ENCODE data around the gene SPDL1. TPM values are rescaled to one million over a fixed set of nuclear protein-coding genes. Genes with fewer than 3 reads are reported as not detected.
A peak's percentile ranks its signal among the peaks of the same experiment; 100 is the strongest.

The SPDL1 gene
- total RNA-seq, 2 experiments from 2014 or later = 35.0 to 37.4 TPM

DNA sequence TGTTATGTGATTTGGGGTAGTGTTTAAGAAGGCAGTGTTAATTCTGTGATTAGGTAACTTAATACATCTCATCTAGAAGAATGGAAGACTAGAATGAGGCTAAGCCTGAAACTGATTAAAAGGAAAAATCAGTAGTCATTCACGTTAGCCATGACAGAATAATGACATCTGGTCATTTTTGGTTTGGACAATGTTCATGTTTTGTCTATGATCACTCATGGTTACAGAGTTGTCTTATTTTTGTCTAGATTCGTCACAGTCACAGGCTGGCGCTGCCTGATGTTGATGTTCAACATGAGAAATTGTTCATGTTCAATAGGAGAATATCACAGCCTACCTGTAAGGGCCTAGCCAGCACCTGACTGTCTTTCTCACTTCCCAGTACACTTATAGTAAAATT, 44.0 kb downstream of the SPDL1 start:
- H3K4me1 Mint-ChIP-seq = peaks cover 7% of the 10 kb centered on the region
- POLR2A ChIA-PET = interaction anchor here (0.7 kb wide), 1 partner anchor 9 kb away, joined by 3 read pairs; no protein-coding TSS in a partner anchor

DNA sequence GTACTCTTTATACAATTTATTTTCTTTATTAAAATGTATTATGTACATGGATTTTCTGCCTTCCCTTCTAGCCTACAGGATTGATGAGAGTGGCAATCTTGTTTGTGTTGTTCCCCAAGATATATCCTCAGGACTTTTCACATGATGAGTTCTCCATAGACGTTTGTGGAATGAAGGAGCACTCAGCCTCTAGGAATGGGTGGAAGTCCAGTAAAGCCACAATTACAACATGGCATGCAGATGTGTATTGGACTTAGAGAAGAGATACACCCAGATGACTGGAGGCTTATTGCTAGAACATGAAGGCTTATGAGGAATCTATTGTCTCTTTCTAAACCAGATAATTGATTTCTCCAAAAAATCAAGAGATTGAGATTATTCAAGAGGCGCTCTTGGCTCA, 45.3 kb downstream of the SPDL1 start:
- DNase-seq (no peak), ATAC-seq (ENCODE audit: low read depth) (no peak)
- H3K27me3 Mint-ChIP-seq = peaks cover 19% of the 10 kb centered on the region
- no peak overlapping the region for H3K4me3 Mint-ChIP-seq
- H3K4me1 Mint-ChIP-seq = peaks cover 7% of the 10 kb centered on the region
- peaks cover 9% of the 10 kb centered on the region for H3K36me3 Mint-ChIP-seq
- peaks cover 13% of the 10 kb centered on the region for H3K9me3 Mint-ChIP-seq
- no peak overlapping the region for H3K27ac Mint-ChIP-seq
- POLR2A ChIA-PET = no interaction called here

More for the DNA sequence above, 44.0 kb downstream of the SPDL1 start:
- H3K4me3 Mint-ChIP-seq = no peak overlapping the region
- H3K9me3 Mint-ChIP-seq = peaks cover 13% of the 10 kb centered on the region
- DNase-seq (no peak), ATAC-seq (ENCODE audit: low read depth) (no peak)
- H3K27me3 Mint-ChIP-seq = peaks cover 25% of the 10 kb centered on the region
- H3K27ac Mint-ChIP-seq = no peak overlapping the region
- H3K36me3 Mint-ChIP-seq = peaks cover 9% of the 10 kb centered on the region

DNA sequence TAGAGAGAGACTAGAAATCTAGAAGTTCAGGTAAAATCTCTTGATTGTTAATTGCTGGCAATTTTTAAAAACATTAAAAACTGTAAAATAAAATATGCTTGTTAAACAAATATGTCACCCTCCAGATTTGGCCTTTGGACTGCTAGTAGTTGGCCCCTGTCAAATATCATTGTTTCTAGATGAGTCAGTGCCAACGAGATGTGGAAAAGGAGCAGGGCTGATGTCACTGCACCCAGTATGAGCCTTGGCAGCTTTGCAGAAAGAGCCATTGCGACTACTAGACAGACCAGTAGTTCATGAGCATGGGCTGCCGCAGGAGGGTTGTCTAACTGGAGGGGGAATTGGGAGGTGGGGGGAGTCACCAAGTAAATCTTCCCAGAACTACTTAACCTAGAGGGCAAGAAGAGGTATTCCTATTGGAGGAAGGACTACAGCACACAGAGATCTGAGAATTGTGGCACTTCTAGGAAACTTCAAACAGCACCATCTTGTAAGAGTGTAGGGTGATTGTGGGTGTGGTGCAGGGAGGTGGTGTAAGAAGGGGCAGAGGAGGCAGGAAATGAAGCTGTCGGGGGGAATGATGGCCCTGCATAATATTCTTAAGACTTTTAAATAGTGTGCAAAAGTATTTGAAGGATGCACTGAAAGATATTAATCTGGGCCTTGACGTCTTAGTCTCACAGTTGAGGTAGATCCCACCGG, 46.4 kb downstream of the SPDL1 start:
- no peak overlapping the region for H3K27ac Mint-ChIP-seq
- DNase-seq (no peak), ATAC-seq (ENCODE audit: low read depth) (peak; percentile 75)
- POLR2A ChIA-PET = no interaction called here
- peaks cover 10% of the 10 kb centered on the region for H3K36me3 Mint-ChIP-seq
- peaks cover 7% of the 10 kb centered on the region for H3K4me1 Mint-ChIP-seq
- peaks cover 14% of the 10 kb centered on the region for H3K9me3 Mint-ChIP-seq
- H3K27me3 Mint-ChIP-seq = peaks cover 18% of the 10 kb centered on the region
- peak overlapping the region; percentile 14 for H3K4me3 Mint-ChIP-seq

GRCh38 chr5:169631360-169631759, 47.8 kb downstream of the SPDL1 start:
- H3K4me1 Mint-ChIP-seq = peaks cover 7% of the 10 kb centered on the region
- ATAC-seq (ENCODE audit: low read depth) (no peak), DNase-seq (no peak)
- H3K27ac Mint-ChIP-seq = no peak overlapping the region
- H3K27me3 Mint-ChIP-seq = peaks cover 12% of the 10 kb centered on the region
- POLR2A ChIA-PET = no interaction called here
- peaks cover 12% of the 10 kb centered on the region for H3K9me3 Mint-ChIP-seq
- no peak overlapping the region for H3K4me3 Mint-ChIP-seq
- peaks cover 8% of the 10 kb centered on the region for H3K36me3 Mint-ChIP-seq

GRCh38 chr5:169632946-169633345, 49.4 kb downstream of the SPDL1 start:
- H3K9me3 Mint-ChIP-seq = peaks cover 9% of the 10 kb centered on the region
- no peak overlapping the region for H3K4me3 Mint-ChIP-seq
- DNase-seq (no peak), ATAC-seq (ENCODE audit: low read depth) (no peak)
- peaks cover 12% of the 10 kb centered on the region for H3K27me3 Mint-ChIP-seq
- peaks cover 10% of the 10 kb centered on the region for H3K36me3 Mint-ChIP-seq
- H3K4me1 Mint-ChIP-seq = peaks cover 11% of the 10 kb centered on the region
- POLR2A ChIA-PET = no interaction called here
- no peak overlapping the region for H3K27ac Mint-ChIP-seq

DNA sequence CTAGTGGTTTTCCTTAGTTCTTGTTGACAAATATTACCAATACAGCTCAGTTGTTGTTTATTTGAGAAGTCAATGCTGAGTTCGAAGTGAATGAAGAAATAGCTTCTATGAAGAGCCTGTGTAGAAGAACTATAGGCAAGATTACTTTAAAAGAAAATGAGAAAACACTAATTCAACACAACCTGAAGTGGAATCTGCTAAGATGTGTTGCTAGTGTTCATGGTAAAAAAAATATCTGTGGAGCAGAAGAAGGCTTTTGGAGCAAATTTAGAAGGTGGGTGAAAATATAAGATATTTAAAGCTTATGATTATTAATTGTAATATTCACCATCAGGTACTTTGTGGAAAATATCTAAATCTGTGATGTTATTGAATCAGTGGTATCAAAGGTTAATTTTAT, 51.0 kb downstream of the SPDL1 start:
- no peak for ATAC-seq (ENCODE audit: low read depth)
- H3K4me3 Mint-ChIP-seq = no peak overlapping the region
- no peak for DNase-seq
- peaks cover 26% of the 10 kb centered on the region for H3K36me3 Mint-ChIP-seq
- H3K4me1 Mint-ChIP-seq = peaks cover 24% of the 10 kb centered on the region
- H3K27ac Mint-ChIP-seq = no peak overlapping the region
- POLR2A ChIA-PET = no interaction called here
- peaks cover 11% of the 10 kb centered on the region for H3K9me3 Mint-ChIP-seq
- peaks cover 12% of the 10 kb centered on the region for H3K27me3 Mint-ChIP-seq

DNA sequence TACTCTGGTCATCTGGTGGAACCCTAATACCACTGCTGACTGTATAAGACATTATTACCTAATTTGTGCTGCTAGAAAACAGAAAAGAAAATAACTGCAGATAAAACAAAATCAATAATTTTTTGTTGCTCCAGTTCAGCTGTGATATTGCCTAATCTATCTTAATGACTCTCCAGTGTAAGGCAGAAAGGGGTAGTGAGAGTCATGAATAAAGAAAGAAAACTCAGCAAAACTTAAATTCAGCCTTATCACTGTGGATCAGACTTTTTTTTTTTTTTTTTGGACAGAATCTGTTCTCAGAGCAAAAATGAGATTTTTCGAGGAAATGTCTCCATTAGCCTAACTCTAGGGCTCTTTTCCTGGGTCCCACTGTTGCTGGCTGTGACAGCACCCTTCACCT, 52.4 kb downstream of the SPDL1 start:
- POLR2A ChIA-PET = interaction anchor here (1.2 to 3.4 kb wide), 3 partner anchors 8 to 52 kb away, joined by 3 to 39 read pairs (median 39); partner anchors contain the start of gene SPDL1
- DNase-seq = no peak
- peaks cover 26% of the 10 kb centered on the region for H3K4me1 Mint-ChIP-seq
- ATAC-seq (ENCODE audit: low read depth) = no peak
- peaks cover 11% of the 10 kb centered on the region for H3K9me3 Mint-ChIP-seq
- peaks cover 12% of the 10 kb centered on the region for H3K27me3 Mint-ChIP-seq
- H3K4me3 Mint-ChIP-seq = peak overlapping the region; percentile 49
- peak overlapping the region; percentile 73 for H3K27ac Mint-ChIP-seq
- peaks cover 37% of the 10 kb centered on the region for H3K36me3 Mint-ChIP-seq

DNA sequence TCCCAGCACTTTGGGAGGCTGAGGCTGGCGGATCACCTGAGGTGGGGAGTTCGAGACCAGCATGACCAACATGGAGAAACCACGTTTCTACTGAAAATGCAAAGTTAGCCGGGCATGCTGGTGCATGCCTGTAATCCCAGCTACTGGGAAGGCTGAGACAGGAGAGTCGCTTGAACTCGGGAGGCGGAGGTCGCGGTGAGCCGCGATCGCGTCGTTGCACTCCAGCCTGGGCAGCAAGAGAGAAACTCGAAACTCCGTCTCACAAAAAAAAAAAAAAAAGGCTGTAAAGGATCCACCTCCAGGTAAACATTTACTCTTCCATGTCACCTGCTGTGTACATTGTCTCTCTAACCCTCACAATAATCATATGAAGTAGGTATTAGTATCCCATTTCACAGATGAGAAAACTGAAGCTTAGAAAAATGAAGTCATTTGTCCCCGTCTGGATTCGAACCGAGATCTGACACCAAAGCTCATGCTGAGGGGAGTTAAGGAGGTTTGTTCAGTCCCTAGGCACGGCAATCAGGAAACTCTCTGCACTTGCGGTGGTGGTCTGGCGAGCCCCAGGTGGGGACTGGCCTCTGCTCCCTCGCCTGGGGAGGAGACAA, 53.0 kb downstream of the SPDL1 start:
- Mint-ChIP-seq H3K27ac (peak overlapping the region; percentile 98), H3K27me3 (peaks cover 11% of the 10 kb centered on the region), H3K9me3 (peaks cover 11% of the 10 kb centered on the region), H3K36me3 (peaks cover 42% of the 10 kb centered on the region), H3K4me1 (peaks cover 31% of the 10 kb centered on the region), H3K4me3 (peak overlapping the region; percentile 96)
- no peak for ATAC-seq (ENCODE audit: low read depth)
- DNase-seq = no peak
- POLR2A ChIA-PET = interaction anchor here (1.0 to 3.4 kb wide), 6 partner anchors 9 to 53 kb away, joined by 3 to 39 read pairs (median 4); partner anchors contain the start of gene SPDL1

- ATAC-seq (ENCODE audit: low read depth) (peak; percentile 85), DNase-seq (peak; percentile 82)
- peaks cover 39% of the 10 kb centered on the region for H3K36me3 Mint-ChIP-seq
- H3K27me3 Mint-ChIP-seq = peaks cover 6% of the 10 kb centered on the region
- H3K4me3 Mint-ChIP-seq = peak within 1 kb of the TSS; percentile 96
- POLR2A ChIA-PET = interaction anchor here (0.5 to 3.4 kb wide), 10 partner anchors 13 to 647 kb away, joined by 3 to 39 read pairs (median 4); partner anchors contain the start of gene SPDL1
- H3K9me3 Mint-ChIP-seq = peaks cover 6% of the 10 kb centered on the region
- H3K4me1 Mint-ChIP-seq = peaks cover 32% of the 10 kb centered on the region
- peak within 1 kb of the TSS; percentile 98 for H3K27ac Mint-ChIP-seq
Measured at GRCh38 chr5:169637085-169637548, 53.5 kb downstream of the SPDL1 start, which contains the start of gene DOCK2. DOCK2 (plus strand) TSS chr5:169637275; CDS start chr5:169637327, 52 bp downstream.

- Mint-ChIP-seq H3K4me3 (peak overlapping the region; percentile 96), H3K27ac (peak overlapping the region; percentile 98), H3K36me3 (peaks cover 38% of the 10 kb centered on the region), H3K9me3 (peaks cover 5% of the 10 kb centered on the region), H3K27me3 (peaks cover 2% of the 10 kb centered on the region), H3K4me1 (peaks cover 35% of the 10 kb centered on the region)
- peak; percentile 83 for DNase-seq
- peak; percentile 71 for ATAC-seq (ENCODE audit: low read depth)
- POLR2A ChIA-PET = interaction anchor here (0.5 to 3.4 kb wide), 9 partner anchors 12 to 647 kb away, joined by 3 to 39 read pairs (median 3); partner anchors contain the start of gene SPDL1
Measured at GRCh38 chr5:169637549-169638121, 54.1 kb downstream of the SPDL1 start.

DNA sequence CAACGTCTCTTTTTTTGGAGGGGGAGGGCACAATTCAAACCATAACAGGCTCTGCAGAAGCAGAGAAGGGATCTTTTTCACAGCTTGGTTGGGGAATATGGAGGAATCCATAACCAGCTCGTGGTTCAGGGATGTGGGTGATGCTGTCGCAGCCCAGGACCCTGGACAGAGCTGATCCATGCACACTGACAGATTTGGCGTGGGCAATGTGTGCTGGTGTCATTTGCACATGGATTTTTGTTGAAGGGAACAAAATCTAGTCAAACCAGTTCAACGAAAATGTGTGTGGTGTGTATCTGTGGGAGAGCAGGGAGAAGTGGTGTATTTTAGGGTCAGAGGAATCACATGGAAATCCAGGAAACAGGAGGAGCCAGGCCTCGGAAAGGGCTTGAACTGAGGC, 57.7 kb downstream of the SPDL1 start:
- Mint-ChIP-seq H3K36me3 (peaks cover 59% of the 10 kb centered on the region), H3K27ac (no peak overlapping the region), H3K9me3 (peaks cover 2% of the 10 kb centered on the region), H3K4me3 (peak overlapping the region; percentile 1), H3K27me3 (no peaks in the 10 kb centered on the region), H3K4me1 (peaks cover 59% of the 10 kb centered on the region)
- POLR2A ChIA-PET = interaction anchor here (1.5 kb wide), 1 partner anchor 58 kb away, joined by 3 read pairs; the partner anchor contains the start of gene SPDL1
- DNase-seq (no peak), ATAC-seq (ENCODE audit: low read depth) (no peak)

DNA sequence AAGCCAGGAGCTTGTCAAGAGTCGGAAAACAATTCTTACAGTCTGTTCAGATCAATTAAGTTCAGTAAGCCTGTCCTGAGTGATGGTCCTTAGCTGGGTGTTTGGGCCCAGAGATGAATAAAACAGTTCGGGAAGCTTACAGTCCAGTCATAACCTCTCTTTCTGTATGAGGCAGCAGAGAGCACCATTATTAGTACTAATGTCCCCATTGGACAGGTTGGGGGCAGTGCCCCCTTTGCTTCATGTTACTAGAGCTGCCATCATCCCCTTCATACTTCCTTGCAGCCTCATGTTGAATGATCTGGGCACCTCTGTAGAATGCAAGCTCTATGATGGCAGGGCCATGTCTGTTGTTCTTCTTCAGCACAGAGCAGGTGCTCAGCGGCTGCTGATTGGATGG, 63.3 kb downstream of the SPDL1 start:
- Mint-ChIP-seq H3K27me3 (no peaks in the 10 kb centered on the region), H3K4me3 (peak overlapping the region; percentile 43), H3K27ac (peak overlapping the region; percentile 87), H3K4me1 (peaks cover 84% of the 10 kb centered on the region), H3K9me3 (no peaks in the 10 kb centered on the region), H3K36me3 (peaks cover 52% of the 10 kb centered on the region)
- POLR2A ChIA-PET = interaction anchor here (7.3 kb wide), 1 partner anchor 10 kb away, joined by 39 read pairs; the partner anchor contains the start of gene DOCK2
- no peak for DNase-seq
- ATAC-seq (ENCODE audit: low read depth) = no peak

GRCh38 chr5:169647566-169647965, 64.0 kb downstream of the SPDL1 start:
- no peak for ATAC-seq (ENCODE audit: low read depth)
- Mint-ChIP-seq H3K9me3 (no peaks in the 10 kb centered on the region), H3K4me3 (peak overlapping the region; percentile 54), H3K4me1 (peaks cover 86% of the 10 kb centered on the region), H3K27me3 (no peaks in the 10 kb centered on the region), H3K36me3 (peaks cover 53% of the 10 kb centered on the region), H3K27ac (peak overlapping the region; percentile 80)
- POLR2A ChIA-PET = interaction anchor here (7.3 kb wide), 1 partner anchor 11 kb away, joined by 39 read pairs; the partner anchor contains the start of gene DOCK2
- DNase-seq = no peak
